Skeletal muscle tissue (tissue), 4 donors: ENCODE measurements around the gene KCNA3. TPM values are rescaled to one million over a fixed set of nuclear protein-coding genes. Genes with fewer than 3 reads are reported as not detected.

Experiments used
- H3K27ac ChIP-seq: one replicate; pipeline ENCODE4 v1.7.0; 2013; ENCODE audit warnings: mild to moderate bottlenecking, low read depth, low read length, inconsistent platforms
- H3K27me3 ChIP-seq, 3 donors: one replicate each; pipeline ENCODE4 v1.7.0; 2013; ENCODE audit warnings: low read length in 3 of 3; ENCODE audit not compliant: control insufficient read depth in 3 of 3, insufficient read depth in 3 of 3
- H3K36me3 ChIP-seq, 3 donors: one replicate each; pipeline ENCODE4 v1.7.0; 2013; ENCODE audit warnings: low read length in 3 of 3; ENCODE audit not compliant: control insufficient read depth in 3 of 3, insufficient read depth in 3 of 3
- H3K4me1 ChIP-seq, 3 donors: one replicate each; pipeline ENCODE4 v1.7.0; 2013; ENCODE audit warnings: low read length in 3 of 3, mild to moderate bottlenecking in 3 of 3; ENCODE audit not compliant: control insufficient read depth in 3 of 3, insufficient read depth in 3 of 3
- H3K4me3 ChIP-seq, 3 donors: one replicate each; pipeline ENCODE4 v1.7.0; 2013; ENCODE audit warnings: low read length in 3 of 3
- H3K9ac ChIP-seq, 3 donors: one replicate each; pipeline ENCODE4 v1.7.0; 2013; ENCODE audit warnings: low read length in 3 of 3, mild to moderate bottlenecking in 3 of 3, moderate library complexity in 2 of 3, low read depth in 1 of 3
- H3K9me3 ChIP-seq, 3 donors: one replicate each; pipeline ENCODE4 v1.7.0; 2013; ENCODE audit warnings: low read length in 3 of 3; ENCODE audit not compliant: control insufficient read depth in 3 of 3
- total RNA-seq: library from RNA; depleted of rRNA; stranded (reverse); fragments of >200 nt; gene quantifications from one replicate; pipeline ENCODE4 v1.2.3, GENCODE V29; 2014
- donor health status: Osteomylitis.

KCNA3 gene
- total RNA-seq, 1 donor from 2014 or later, result 0.52 TPM

DNA sequence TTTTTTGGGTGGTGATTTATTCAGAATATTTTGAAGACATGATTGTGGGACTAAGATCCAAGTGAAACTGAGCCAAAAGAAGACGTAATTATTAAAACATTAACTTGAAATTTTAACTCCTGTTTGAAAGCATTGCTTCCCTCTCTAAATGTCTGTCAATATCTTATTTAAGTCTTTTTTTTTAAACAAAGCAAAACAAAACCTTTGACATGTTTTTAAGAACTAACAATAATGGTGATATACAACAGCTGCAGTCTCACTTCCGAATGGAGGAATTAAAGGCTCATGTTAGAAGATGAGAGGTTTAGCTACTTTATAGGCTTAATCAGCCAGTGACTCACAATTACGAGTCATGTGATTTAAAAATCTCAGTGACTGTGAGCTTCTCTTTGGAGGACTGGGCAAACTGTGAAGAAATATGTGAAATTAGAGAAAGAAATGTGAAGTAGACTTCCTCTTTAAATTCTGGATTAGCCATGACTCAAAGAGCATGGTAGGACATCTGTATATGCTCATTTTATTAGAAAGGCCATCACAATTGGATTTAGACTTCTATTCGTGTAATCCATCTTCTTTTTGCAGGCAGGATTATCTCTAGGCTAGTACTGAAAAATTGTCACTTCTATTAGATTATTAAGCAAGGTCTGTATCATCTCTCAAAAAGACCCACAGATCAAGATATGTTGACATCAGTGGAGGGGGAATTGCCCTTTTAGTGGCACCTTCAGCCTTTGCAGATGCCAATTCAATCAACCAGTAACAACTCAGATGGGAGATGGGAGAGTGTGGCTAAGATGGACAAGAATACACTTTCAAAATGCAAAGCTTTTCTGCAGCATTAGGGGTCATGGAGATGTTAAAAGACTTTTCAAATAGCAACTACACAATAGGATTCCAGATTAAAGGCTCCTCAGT, 28.7 kb downstream of the KCNA3 start:
- Histone ChIP-seq H3K4me1 (peaks cover 0 to 3% (median 0%) of the 10 kb centered on the region in 3 donors), H3K27me3 (no peaks in the 10 kb centered on the region), H3K4me3 (no peak overlapping the region), H3K9me3 (no peaks in the 10 kb centered on the region), H3K9ac (no peak overlapping the region), H3K27ac (no peak overlapping the region), H3K36me3 (no peaks in the 10 kb centered on the region)

GRCh38 chr1:110645211-110645610, 29.5 kb downstream of the KCNA3 start:
- H3K4me1 ChIP-seq, result peaks cover 0 to 3% (median 0%) of the 10 kb centered on the region in 3 donors
- H3K9me3 ChIP-seq, result no peaks in the 10 kb centered on the region
- H3K36me3 ChIP-seq, result no peaks in the 10 kb centered on the region
- no peak overlapping the region for H3K4me3 ChIP-seq
- no peak overlapping the region for H3K9ac ChIP-seq
- H3K27me3 ChIP-seq, result peaks cover 0 to 2% (median 0%) of the 10 kb centered on the region in 3 donors
- no peak overlapping the region for H3K27ac ChIP-seq

- Histone ChIP-seq H3K27me3 (peaks cover 0 to 2% (median 0%) of the 10 kb centered on the region in 3 donors), H3K4me1 (peaks cover 0 to 3% (median 0%) of the 10 kb centered on the region in 3 donors), H3K27ac (no peak overlapping the region)
Observed at GRCh38 chr1:110643879-110644472, 30.8 kb downstream of the KCNA3 start.

DNA sequence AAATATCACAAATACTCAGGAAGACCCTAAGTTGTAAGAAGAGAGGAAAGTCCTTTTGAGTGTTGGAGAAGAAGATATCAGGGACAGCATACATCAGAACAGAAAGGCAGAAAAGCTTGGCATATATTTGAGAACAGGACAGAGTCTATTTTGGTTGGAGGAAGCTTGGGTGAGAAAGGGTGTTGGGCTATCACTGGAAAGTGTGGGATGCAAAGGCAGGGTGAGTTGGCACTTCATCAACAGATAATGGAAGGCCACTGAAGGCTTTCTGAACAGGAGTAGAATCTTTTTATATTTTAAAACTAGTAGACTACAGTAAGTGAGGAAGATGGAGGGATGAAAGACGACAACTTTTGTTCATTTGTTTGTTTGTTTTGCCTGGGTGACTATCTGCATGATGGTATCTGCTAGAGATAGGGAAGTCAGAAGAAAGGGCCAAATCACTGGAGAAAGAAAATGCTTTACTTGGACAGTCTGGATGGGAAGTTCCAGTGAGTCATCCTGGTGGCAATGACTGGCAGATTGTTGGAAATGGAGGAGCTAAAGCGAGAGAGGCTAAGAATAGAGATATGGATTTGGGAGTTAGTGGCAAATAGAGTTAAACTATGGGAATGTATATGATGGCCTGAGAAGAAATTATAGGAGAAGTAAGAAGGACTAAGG, 34.9 kb downstream of the KCNA3 start:
- Histone ChIP-seq H3K4me1 (peaks cover 0 to 2% (median 0%) of the 10 kb centered on the region in 3 donors), H3K9me3 (no peaks in the 10 kb centered on the region), H3K36me3 (no peaks in the 10 kb centered on the region), H3K4me3 (no peak overlapping the region), H3K9ac (no peak overlapping the region), H3K27ac (no peak overlapping the region), H3K27me3 (peaks cover 0 to 3% (median 2%) of the 10 kb centered on the region in 3 donors)

More at GRCh38 chr1:110643879-110644472, 30.8 kb downstream of the KCNA3 start:
- H3K4me3 ChIP-seq, result no peak overlapping the region
- no peak overlapping the region for H3K9ac ChIP-seq
- H3K36me3 ChIP-seq, result no peaks in the 10 kb centered on the region
- H3K9me3 ChIP-seq, result no peaks in the 10 kb centered on the region

GRCh38 chr1:110638556-110638955, 36.2 kb downstream of the KCNA3 start:
- H3K36me3 ChIP-seq, result no peaks in the 10 kb centered on the region
- H3K4me1 ChIP-seq, result peaks cover 6 to 10% (median 7%) of the 10 kb centered on the region in 3 donors
- peaks cover 0 to 3% (median 2%) of the 10 kb centered on the region in 3 donors for H3K27me3 ChIP-seq
- no peaks in the 10 kb centered on the region for H3K9me3 ChIP-seq
- H3K9ac ChIP-seq, result no peak overlapping the region
- no peak overlapping the region for H3K4me3 ChIP-seq
- no peak overlapping the region for H3K27ac ChIP-seq

DNA sequence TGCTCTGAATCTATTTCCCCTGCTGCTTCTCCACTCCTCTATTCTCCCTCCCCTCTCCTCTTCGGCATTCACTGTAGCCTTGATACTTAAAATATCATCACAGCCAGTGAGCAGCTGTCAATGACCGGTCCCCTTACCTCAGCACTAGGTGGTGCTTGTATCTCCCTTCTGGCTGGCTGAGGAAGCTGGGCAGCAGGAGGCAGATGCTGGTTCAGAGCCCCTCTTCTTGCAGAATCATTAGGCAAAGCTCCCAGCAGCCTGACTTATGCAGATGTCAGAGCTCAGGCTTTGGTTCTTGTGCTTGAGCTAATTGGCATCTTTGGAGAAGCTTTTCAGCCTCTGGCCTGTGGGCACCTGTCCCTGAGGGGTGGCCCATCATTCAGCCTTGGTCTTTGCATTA, 36.7 kb downstream of the KCNA3 start:
- peaks cover 0 to 3% (median 2%) of the 10 kb centered on the region in 3 donors for H3K27me3 ChIP-seq
- peaks cover 6 to 10% (median 7%) of the 10 kb centered on the region in 3 donors for H3K4me1 ChIP-seq
- H3K4me3 ChIP-seq, result no peak overlapping the region
- H3K36me3 ChIP-seq, result no peaks in the 10 kb centered on the region
- no peak overlapping the region for H3K27ac ChIP-seq
- H3K9ac ChIP-seq, result no peak overlapping the region
- H3K9me3 ChIP-seq, result no peaks in the 10 kb centered on the region

GRCh38 chr1:110637475-110637874, 37.3 kb downstream of the KCNA3 start:
- Histone ChIP-seq H3K9me3 (no peaks in the 10 kb centered on the region), H3K4me3 (no peak overlapping the region), H3K9ac (no peak overlapping the region), H3K36me3 (no peaks in the 10 kb centered on the region), H3K27me3 (peaks cover 0 to 3% (median 2%) of the 10 kb centered on the region in 3 donors), H3K4me1 (peaks cover 6 to 10% (median 7%) of the 10 kb centered on the region in 3 donors), H3K27ac (no peak overlapping the region)

GRCh38 chr1:110636149-110636935, 38.4 kb downstream of the KCNA3 start:
- H3K9ac ChIP-seq, result no peak overlapping the region
- no peaks in the 10 kb centered on the region for H3K9me3 ChIP-seq
- no peak overlapping the region for H3K4me3 ChIP-seq
- H3K4me1 ChIP-seq, result peaks cover 6 to 10% (median 7%) of the 10 kb centered on the region in 3 donors
- H3K36me3 ChIP-seq, result no peaks in the 10 kb centered on the region
- peaks cover 0 to 9% (median 3%) of the 10 kb centered on the region in 3 donors for H3K27me3 ChIP-seq
- H3K27ac ChIP-seq, result no peak overlapping the region

- Histone ChIP-seq H3K4me3 (no peak overlapping the region), H3K36me3 (no peaks in the 10 kb centered on the region), H3K4me1 (peaks cover 6 to 10% (median 7%) of the 10 kb centered on the region in 3 donors), H3K9ac (no peak overlapping the region), H3K27ac (no peak overlapping the region), H3K9me3 (no peaks in the 10 kb centered on the region), H3K27me3 (peaks cover 3 to 12% (median 5%) of the 10 kb centered on the region in 3 donors)
Observed at GRCh38 chr1:110635434-110635833, 39.3 kb downstream of the KCNA3 start.
